ENCODE measurements around the gene CHSY1. TPM values are rescaled to one million over a fixed set of nuclear protein-coding genes. Genes with fewer than 3 reads are reported as not detected.

The CHSY1 gene
- total RNA-seq, 2 experiments from 2014 or later = 5.0 to 14.3 TPM

- Histone ChIP-seq H3K36me3 (ENCODE audit: insufficient read depth, low read length) (no peaks in the 10 kb centered on the region), H2AFZ (ENCODE audit: low read length) (no peak overlapping the region), H4K20me1 (ENCODE audit: insufficient read depth, low read length) (no peaks in the 10 kb centered on the region), H3K9me3 (ENCODE audit: low read length) (peaks cover 24% of the 10 kb centered on the region), H3K4me1 (ENCODE audit: insufficient read depth, low read length, poor library complexity, severe bottlenecking) (no peaks in the 10 kb centered on the region), H3K27ac (ENCODE audit: low read depth, low read length, poor library complexity, severe bottlenecking) (no peak overlapping the region), H3K9me2 (ENCODE audit: insufficient read depth, low read length) (no peaks in the 10 kb centered on the region), H3K4me2 (ENCODE audit: low read length) (no peak overlapping the region), H3K4me3 (ENCODE audit: low read depth, low read length, poor library complexity, severe bottlenecking) (no peak overlapping the region), H3K79me2 (ENCODE audit: insufficient read depth, low read depth, low read length) (no peaks in the 10 kb centered on the region)
- ChIA-PET CTCF (ENCODE audit: unreplicated experiment) (no interaction called here), POLR2A (no interaction called here)
- BruUV-seq (replicated peaks) = no TSS peak
- TF ChIP-seq CTCF (conservative IDR thresholded peaks at IDR 0.05; ENCODE audit: low read length) (no peak), EZH2phosphoT487 (IDR thresholded peaks at IDR 0.05; ENCODE audit: borderline replicate concordance, low read depth, low read length) (no peak)
- no peak for DNase-seq (ENCODE audit: low spot score)
- intact Hi-C loops (cut with micrococcal nuclease; ENCODE audit: unreplicated experiment) = no loop called here
Measured at GRCh38 chr15:101169495-101170071, 82.3 kb downstream of the CHSY1 start.

- Histone ChIP-seq H3K4me3 (ENCODE audit: low read depth, low read length, poor library complexity, severe bottlenecking) (no peak overlapping the region), H3K79me2 (ENCODE audit: insufficient read depth, low read depth, low read length) (no peaks in the 10 kb centered on the region), H3K36me3 (ENCODE audit: insufficient read depth, low read length) (no peaks in the 10 kb centered on the region), H3K4me1 (ENCODE audit: insufficient read depth, low read length, poor library complexity, severe bottlenecking) (no peaks in the 10 kb centered on the region), H3K4me2 (ENCODE audit: low read length) (no peak overlapping the region), H4K20me1 (ENCODE audit: insufficient read depth, low read length) (no peaks in the 10 kb centered on the region), H3K9me3 (ENCODE audit: low read length) (peaks cover 27% of the 10 kb centered on the region), H2AFZ (ENCODE audit: low read length) (no peak overlapping the region), H3K9me2 (ENCODE audit: insufficient read depth, low read length) (no peaks in the 10 kb centered on the region), H3K27ac (ENCODE audit: low read depth, low read length, poor library complexity, severe bottlenecking) (no peak overlapping the region)
- POLR2A ChIA-PET = interaction anchor here (1.2 kb wide), 1 partner anchor 10 kb away, joined by 5 read pairs; no protein-coding TSS in a partner anchor
- no peak for DNase-seq (ENCODE audit: low spot score)
- CTCF ChIA-PET (ENCODE audit: unreplicated experiment) = no interaction called here
- TF ChIP-seq EZH2phosphoT487 (IDR thresholded peaks at IDR 0.05; ENCODE audit: borderline replicate concordance, low read depth, low read length) = no peak
- TF ChIP-seq CTCF (conservative IDR thresholded peaks at IDR 0.05; ENCODE audit: low read length) = no peak
- no TSS peak for BruUV-seq (replicated peaks)
- intact Hi-C loops (cut with micrococcal nuclease; ENCODE audit: unreplicated experiment) = no loop called here
Measured at GRCh38 chr15:101168898-101169494, 82.9 kb downstream of the CHSY1 start.

GRCh38 chr15:101168463-101168824, 83.4 kb downstream of the CHSY1 start:
- ChIA-PET CTCF (ENCODE audit: unreplicated experiment) (no interaction called here), POLR2A (interaction anchor here (0.6 to 1.2 kb wide), 2 partner anchors 10 to 531 kb away, joined by 3 to 5 read pairs; no protein-coding TSS in a partner anchor)
- no peak for DNase-seq (ENCODE audit: low spot score)
- H2AFZ ChIP-seq (ENCODE audit: low read length) = no peak overlapping the region
- no peaks in the 10 kb centered on the region for H3K36me3 ChIP-seq (ENCODE audit: insufficient read depth, low read length)
- H3K4me1 ChIP-seq (ENCODE audit: insufficient read depth, low read length, poor library complexity, severe bottlenecking) = no peaks in the 10 kb centered on the region
- H3K4me3 ChIP-seq (ENCODE audit: low read depth, low read length, poor library complexity, severe bottlenecking) = no peak overlapping the region
- H3K9me2 ChIP-seq (ENCODE audit: insufficient read depth, low read length) = no peaks in the 10 kb centered on the region
- no TSS peak for BruUV-seq (replicated peaks)
- peaks cover 27% of the 10 kb centered on the region for H3K9me3 ChIP-seq (ENCODE audit: low read length)
- no peaks in the 10 kb centered on the region for H3K79me2 ChIP-seq (ENCODE audit: insufficient read depth, low read depth, low read length)
- H4K20me1 ChIP-seq (ENCODE audit: insufficient read depth, low read length) = no peaks in the 10 kb centered on the region
- no peak overlapping the region for H3K27ac ChIP-seq (ENCODE audit: low read depth, low read length, poor library complexity, severe bottlenecking)
- H3K4me2 ChIP-seq (ENCODE audit: low read length) = no peak overlapping the region
- TF ChIP-seq CTCF (conservative IDR thresholded peaks at IDR 0.05; ENCODE audit: low read length) (no peak), EZH2phosphoT487 (IDR thresholded peaks at IDR 0.05; ENCODE audit: borderline replicate concordance, low read depth, low read length) (no peak)
- intact Hi-C loops (cut with micrococcal nuclease; ENCODE audit: unreplicated experiment) = no loop called here
